C4-2B (cell line): ENCODE results near the gene CHM.
"Not testable (repeated sequence)": the region's sequence is repeated elsewhere in the genome, so short reads cannot be mapped to it uniquely, and the experiment has no call there.

Experiments used
- H3K27ac ChIP-seq: fragments of 450-650 bp; 2 replicates; pipeline ENCODE4 v1.5.1; 2017
- CTCF ChIP-seq: fragments of 450-650 bp; conservative IDR thresholded peaks from 2 replicates; pipeline ENCODE4 v1.5.1; 2017; ENCODE audit warnings: mild to moderate bottlenecking
- ZFX ChIP-seq: fragments of 450-650 bp; IDR thresholded peaks from 2 replicates; pipeline ENCODE4 v1.6.1; 2017

The CHM gene

GRCh38 chrX:85994797-85995196 is 52.6 kb downstream of the CHM start:
- no peak overlapping the region for H3K27ac ChIP-seq
- TF ChIP-seq CTCF (no peak), ZFX (no peak)

- H3K27ac ChIP-seq, result no peak overlapping the region
- TF ChIP-seq ZFX (no peak), CTCF (no peak)
Observed at GRCh38 chrX:85994228-85994627, 53.1 kb downstream of the CHM start.

- no peak overlapping the region for H3K27ac ChIP-seq
- no peak for TF ChIP-seq ZFX
- no peak for TF ChIP-seq CTCF
Observed at GRCh38 chrX:85993539-85994197, 53.7 kb downstream of the CHM start.

- H3K27ac ChIP-seq, result no peak overlapping the region
Observed at GRCh38 chrX:85992811-85993229, 54.5 kb downstream of the CHM start.

DNA sequence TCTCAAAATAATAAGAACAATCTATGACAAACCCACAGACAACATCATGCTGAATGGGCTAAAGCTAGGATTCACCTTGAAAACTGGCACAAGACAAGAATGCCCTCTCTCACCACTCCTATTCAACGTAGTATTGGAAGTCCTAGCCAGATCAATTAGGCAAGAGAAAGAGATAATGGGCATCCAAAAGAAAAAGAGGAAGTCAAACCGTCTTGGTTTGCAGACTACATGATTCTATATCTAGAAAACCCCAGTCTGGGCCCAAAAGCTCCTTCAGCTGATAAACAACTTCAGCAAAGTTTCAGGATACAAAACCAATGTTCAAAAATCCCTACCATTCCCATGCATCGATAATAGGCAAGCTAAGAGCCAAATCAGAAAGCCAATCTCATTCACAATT is 59.0 kb downstream of the CHM start:
- H3K27ac ChIP-seq, result no peak overlapping the region
- TF ChIP-seq CTCF (no peak), ZFX (no peak)

More at GRCh38 chrX:85992811-85993229, 54.5 kb downstream of the CHM start:
- TF ChIP-seq CTCF (no peak), ZFX (no peak)

- TF ChIP-seq ZFX (no peak), CTCF (no peak)
- no peak overlapping the region for H3K27ac ChIP-seq
Observed at GRCh38 chrX:85980286-85980685, 67.1 kb downstream of the CHM start.

- no peak overlapping the region for H3K27ac ChIP-seq
- TF ChIP-seq ZFX (no peak), CTCF (no peak)
Observed at GRCh38 chrX:85977218-85977617, 70.1 kb downstream of the CHM start.

- H3K27ac ChIP-seq, result not testable (repeated sequence)
Observed at GRCh38 chrX:85972351-85972750, 75.0 kb downstream of the CHM start.
